Thoracic aorta (tissue), 2 donors: ENCODE data around the gene MPG. TPM values are rescaled to one million over a fixed set of nuclear protein-coding genes. Genes with fewer than 3 reads are reported as not detected.

Experiments used
- ATAC-seq: fragments of 150-250 bp; one replicate; pipeline ENCODE4 v1.8.0; 2017; ENCODE audit warnings: low read depth; ENCODE audit not compliant: insufficient number of reproducible peaks, low FRiP score
- DNase-seq: peaks from one replicate; pipeline ENCODE4 v3.0.0-alpha.2; 2020; ENCODE audit warnings: low spot score
- H3K27ac ChIP-seq, 2 donors: fragments of 200-600 bp; sonication (generic); 1 replicate in 1 of 2; 2 replicates in 1 of 2; pipeline ENCODE4 v1.5.1; 2016; ENCODE audit warnings: mild to moderate bottlenecking in 2 of 2, moderate library complexity in 2 of 2
- H3K27me3 ChIP-seq: fragments of 200-600 bp; sonication (generic); replicated peaks from 2 replicates; pipeline ENCODE4 v1.6.0; 2016; ENCODE audit warnings: mild to moderate bottlenecking; ENCODE audit not compliant: insufficient read depth
- H3K36me3 ChIP-seq: fragments of 200-600 bp; sonication (generic); one replicate; pipeline ENCODE4 v1.5.1; 2016
- H3K4me1 ChIP-seq, 2 donors: fragments of 200-600 bp; sonication (generic); 1 replicate in 1 of 2; 2 replicates in 1 of 2; pipeline versions ENCODE4 v1.5.1 to v1.6.0; 2016; ENCODE audit warnings: low read depth in 2 of 2, mild to moderate bottlenecking in 1 of 2; ENCODE audit not compliant: control insufficient read depth in 1 of 2
- H3K4me3 ChIP-seq: fragments of 200-600 bp; sonication (generic); 2 replicates; pipeline ENCODE4 v1.5.1; 2016; ENCODE audit warnings: mild to moderate bottlenecking
- H3K9me3 ChIP-seq: fragments of 200-600 bp; sonication (generic); 2 replicates; pipeline ENCODE4 v1.5.1; 2016
- CTCF ChIP-seq: fragments of 200-600 bp; sonication (generic); IDR thresholded peaks from one replicate; pipeline ENCODE4 v1.5.1; 2019; ENCODE audit warnings: antibody characterized with exemption
- total RNA-seq, 2 donors: library from RNA; depleted of rRNA; stranded (reverse); fragments of >200 nt; gene quantifications; one replicate each; pipeline versions ENCODE4 v1.1.0 to v1.2.3, GENCODE V29; 2016

MPG gene
- total RNA-seq, 2 donors from 2014 or later: 93.1 to 202 TPM

GRCh38 chr16:86483-86952 is 8.5 kb downstream of the MPG start:
- DNase-seq (no peak), ATAC-seq (no peak)
- Histone ChIP-seq H3K4me1 (peaks cover 17 to 54% of the 10 kb centered on the region in 2 donors), H3K4me3 (no peak overlapping the region), H3K9me3 (no peaks in the 10 kb centered on the region), H3K36me3 (peaks cover 41% of the 10 kb centered on the region), H3K27ac (peak overlapping the region; percentile 80 to 83), H3K27me3 (no peaks in the 10 kb centered on the region)
- no peak for TF ChIP-seq CTCF

GRCh38 chr16:88613-89012 is 10.6 kb downstream of the MPG start:
- Histone ChIP-seq H3K4me1 (peaks cover 15 to 46% of the 10 kb centered on the region in 2 donors), H3K27me3 (no peaks in the 10 kb centered on the region), H3K4me3 (no peak overlapping the region), H3K36me3 (peaks cover 41% of the 10 kb centered on the region), H3K27ac (no peak overlapping the region), H3K9me3 (no peaks in the 10 kb centered on the region)
- DNase-seq: no peak
- ATAC-seq: no peak
- TF ChIP-seq CTCF: no peak

GRCh38 chr16:89391-90302 is 11.6 kb downstream of the MPG start:
- no peak for TF ChIP-seq CTCF
- Histone ChIP-seq H3K9me3 (no peaks in the 10 kb centered on the region), H3K36me3 (peaks cover 41% of the 10 kb centered on the region), H3K27ac (no peak overlapping the region), H3K27me3 (no peaks in the 10 kb centered on the region), H3K4me3 (no peak overlapping the region), H3K4me1 (peaks cover 7 to 36% of the 10 kb centered on the region in 2 donors)
- DNase-seq (no peak), ATAC-seq (no peak)

GRCh38 chr16:91484-91883 is 13.5 kb downstream of the MPG start:
- ATAC-seq (no peak), DNase-seq (no peak)
- H3K36me3 ChIP-seq: peaks cover 32% of the 10 kb centered on the region
- H3K27ac ChIP-seq: peak overlapping the region; percentile 46 to 62
- no peak overlapping the region for H3K4me3 ChIP-seq
- H3K27me3 ChIP-seq: no peaks in the 10 kb centered on the region
- no peak for TF ChIP-seq CTCF
- H3K4me1 ChIP-seq: peaks cover 0 to 18% of the 10 kb centered on the region in 2 donors
- no peaks in the 10 kb centered on the region for H3K9me3 ChIP-seq

GRCh38 chr16:92431-93339 is 14.7 kb downstream of the MPG start:
- peak overlapping the region; percentile 10 to 31 for H3K27ac ChIP-seq
- H3K9me3 ChIP-seq: no peaks in the 10 kb centered on the region
- no peak for DNase-seq
- no peak for ATAC-seq
- H3K4me1 ChIP-seq: peaks cover 4 to 30% of the 10 kb centered on the region in 2 donors
- TF ChIP-seq CTCF: no peak
- H3K27me3 ChIP-seq: no peaks in the 10 kb centered on the region
- no peak overlapping the region for H3K4me3 ChIP-seq
- peaks cover 24% of the 10 kb centered on the region for H3K36me3 ChIP-seq
